22Rv1 (cell line): ENCODE results near the gene SLC6A14.

Experiments used
- ZFX ChIP-seq: fragments of 450-650 bp; IDR thresholded peaks from 2 replicates; pipeline ENCODE4 v1.6.1; 2017; ENCODE audit warnings: antibody characterized with exemption, borderline replicate concordance
- TF ChIP-seq, protein P1 (sequence below): fragments of 450-650 bp; IDR thresholded peaks from 2 replicates; pipeline ENCODE4 v1.5.1; 2017; ENCODE audit warnings: mild to moderate bottlenecking

DNA sequence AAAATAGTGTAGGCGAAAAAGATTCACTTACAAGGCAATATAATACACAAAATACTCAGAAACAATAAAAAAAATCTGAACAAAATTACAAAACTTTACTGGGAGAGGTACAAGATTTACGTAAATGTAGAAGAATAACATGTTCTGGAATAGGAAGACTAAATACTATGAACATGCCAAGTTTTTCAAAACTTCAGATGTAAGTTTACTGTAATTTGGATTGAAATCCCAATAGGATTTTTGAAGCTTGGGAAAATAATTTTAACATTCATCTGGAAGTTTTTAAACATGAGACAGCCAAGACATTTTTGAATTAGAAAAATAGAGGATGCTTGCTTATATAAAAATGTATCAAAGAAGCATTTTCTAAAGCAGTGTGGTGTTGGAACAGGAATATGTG is 56.9 kb downstream of the SLC6A14 start:
- TF ChIP-seq, protein P1, sequence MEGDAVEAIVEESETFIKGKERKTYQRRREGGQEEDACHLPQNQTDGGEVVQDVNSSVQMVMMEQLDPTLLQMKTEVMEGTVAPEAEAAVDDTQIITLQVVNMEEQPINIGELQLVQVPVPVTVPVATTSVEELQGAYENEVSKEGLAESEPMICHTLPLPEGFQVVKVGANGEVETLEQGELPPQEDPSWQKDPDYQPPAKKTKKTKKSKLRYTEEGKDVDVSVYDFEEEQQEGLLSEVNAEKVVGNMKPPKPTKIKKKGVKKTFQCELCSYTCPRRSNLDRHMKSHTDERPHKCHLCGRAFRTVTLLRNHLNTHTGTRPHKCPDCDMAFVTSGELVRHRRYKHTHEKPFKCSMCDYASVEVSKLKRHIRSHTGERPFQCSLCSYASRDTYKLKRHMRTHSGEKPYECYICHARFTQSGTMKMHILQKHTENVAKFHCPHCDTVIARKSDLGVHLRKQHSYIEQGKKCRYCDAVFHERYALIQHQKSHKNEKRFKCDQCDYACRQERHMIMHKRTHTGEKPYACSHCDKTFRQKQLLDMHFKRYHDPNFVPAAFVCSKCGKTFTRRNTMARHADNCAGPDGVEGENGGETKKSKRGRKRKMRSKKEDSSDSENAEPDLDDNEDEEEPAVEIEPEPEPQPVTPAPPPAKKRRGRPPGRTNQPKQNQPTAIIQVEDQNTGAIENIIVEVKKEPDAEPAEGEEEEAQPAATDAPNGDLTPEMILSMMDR = no peak
- TF ChIP-seq ZFX = no peak
